ENCODE data around the gene PCDHB13. TPM values are rescaled to one million over a fixed set of nuclear protein-coding genes. Genes with fewer than 3 reads are reported as not detected.
"Not testable (repeated sequence)": the region's sequence is repeated elsewhere in the genome, so short reads cannot be mapped to it uniquely, and the experiment has no call there.

PCDHB13 gene
- total RNA-seq: 2.9 TPM

- DNase-seq: not testable (repeated sequence)
Observed at GRCh38 chr5:141213656-141214339, at the start of gene PCDHB13. Gene PCDHB13, plus strand, starts transcription at chr5:141213919. Its CDS starts 205 bp downstream, at chr5:141214124.

DNA sequence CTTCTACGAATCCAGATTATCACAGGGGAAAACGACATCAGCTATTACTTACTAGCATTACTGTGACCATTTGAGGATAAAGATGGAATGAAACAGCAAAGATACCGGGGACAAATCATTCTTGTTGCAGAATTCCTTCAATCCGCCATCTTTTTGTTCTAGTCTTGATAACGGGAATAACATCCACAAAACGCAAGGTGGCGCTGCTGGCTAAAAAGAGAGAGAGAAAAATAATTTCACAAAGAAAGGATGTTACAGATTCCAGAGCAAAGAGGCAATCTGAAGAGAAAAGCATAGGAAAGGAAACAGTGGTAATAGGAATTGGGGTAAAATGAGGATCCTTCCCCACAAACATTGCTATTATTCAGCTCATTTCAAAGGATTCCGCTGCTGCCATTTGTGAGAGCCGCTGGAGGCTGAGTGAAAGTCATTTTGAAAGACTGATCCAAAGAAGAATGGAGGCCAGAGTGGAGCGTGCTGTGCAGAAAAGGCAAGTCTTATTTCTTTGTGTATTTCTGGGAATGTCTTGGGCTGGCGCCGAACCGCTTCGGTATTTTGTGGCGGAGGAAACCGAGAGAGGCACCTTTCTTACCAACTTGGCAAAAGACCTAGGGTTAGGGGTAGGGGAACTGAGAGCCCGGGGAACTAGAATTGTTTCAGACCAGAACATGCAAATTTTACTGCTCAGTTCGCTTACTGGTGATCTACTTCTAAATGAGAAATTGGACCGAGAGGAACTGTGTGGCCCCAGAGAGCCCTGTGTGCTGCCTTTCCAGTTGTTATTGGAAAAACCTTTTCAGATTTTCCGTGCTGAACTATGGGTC, 41.1 kb upstream of the PCDHB13 start, which contains the start of gene PCDHB7:
TSS of gene PCDHB7 (plus strand) at position 264 of the 824 bp plus-strand sequence. CDS start at position 456, 192 bp downstream.
- no peak for DNase-seq

GRCh38 chr5:141174291-141175104, 39.2 kb upstream of the PCDHB13 start:
- not testable (repeated sequence) for DNase-seq

- no peak for DNase-seq
Observed at GRCh38 chr5:141175933-141176332, 37.8 kb upstream of the PCDHB13 start.

DNA sequence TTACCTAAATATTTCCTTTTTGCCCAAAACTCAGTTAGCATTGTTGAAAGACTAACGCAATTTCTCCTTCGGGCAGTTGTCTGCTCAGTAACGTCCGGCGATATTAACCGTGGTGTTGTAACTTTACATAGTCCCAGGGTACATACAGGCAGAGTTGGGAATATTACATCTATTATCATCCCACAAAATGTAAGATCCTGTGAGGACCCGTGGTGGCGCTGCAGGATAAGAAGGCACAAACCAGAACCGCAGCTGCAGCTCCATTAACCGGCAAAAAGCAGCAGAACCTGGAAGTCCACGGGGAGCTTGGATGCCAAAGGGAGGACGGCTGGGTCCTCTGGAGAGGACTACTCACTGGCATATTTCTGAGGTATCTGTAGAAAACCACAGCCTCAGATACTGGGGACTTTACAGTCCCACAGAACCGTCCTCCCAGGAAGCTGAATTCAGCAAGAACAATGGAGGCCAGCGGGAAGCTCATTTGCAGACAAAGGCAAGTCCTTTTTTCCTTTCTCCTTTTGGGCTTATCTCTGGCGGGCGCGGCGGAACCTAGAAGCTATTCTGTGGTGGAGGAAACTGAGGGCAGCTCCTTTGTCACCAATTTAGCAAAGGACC, 36.0 kb upstream of the PCDHB13 start, which contains the start of gene PCDHB8:
TSS of gene PCDHB8 (plus strand) at position 214 of the 615 bp plus-strand sequence. CDS start at position 459, 245 bp downstream.
- DNase-seq: not testable (repeated sequence)

DNA sequence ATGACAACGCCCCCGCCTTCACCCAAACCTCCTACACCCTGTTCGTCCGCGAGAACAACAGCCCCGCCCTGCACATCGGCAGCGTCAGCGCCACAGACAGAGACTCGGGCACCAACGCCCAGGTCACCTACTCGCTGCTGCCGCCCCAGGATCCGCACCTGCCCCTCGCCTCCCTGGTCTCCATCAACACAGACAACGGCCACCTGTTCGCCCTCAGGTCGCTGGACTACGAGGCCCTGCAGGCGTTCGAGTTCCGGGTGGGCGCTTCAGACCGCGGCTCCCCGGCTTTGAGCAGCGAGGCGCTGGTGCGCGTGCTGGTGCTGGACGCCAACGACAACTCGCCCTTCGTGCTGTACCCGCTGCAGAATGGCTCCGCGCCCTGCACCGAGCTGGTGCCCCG, 34.3 kb upstream of the PCDHB13 start:
- not testable (repeated sequence) for DNase-seq

DNA sequence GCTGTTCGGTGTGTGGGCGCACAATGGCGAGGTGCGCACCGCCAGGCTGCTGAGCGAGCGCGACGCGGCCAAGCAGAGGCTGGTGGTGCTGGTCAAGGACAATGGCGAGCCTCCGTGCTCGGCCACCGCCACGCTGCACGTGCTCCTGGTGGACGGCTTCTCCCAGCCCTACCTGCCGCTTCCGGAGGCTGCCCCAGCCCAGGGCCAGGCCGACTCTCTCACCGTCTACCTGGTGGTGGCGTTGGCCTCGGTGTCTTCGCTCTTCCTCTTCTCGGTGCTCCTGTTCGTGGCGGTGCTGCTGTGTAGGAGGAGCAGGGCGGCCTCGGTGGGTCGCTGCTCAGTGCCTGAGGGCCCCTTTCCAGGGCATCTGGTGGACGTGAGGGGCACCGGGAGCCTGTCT, 33.8 kb upstream of the PCDHB13 start:
- not testable (repeated sequence) for DNase-seq

DNA sequence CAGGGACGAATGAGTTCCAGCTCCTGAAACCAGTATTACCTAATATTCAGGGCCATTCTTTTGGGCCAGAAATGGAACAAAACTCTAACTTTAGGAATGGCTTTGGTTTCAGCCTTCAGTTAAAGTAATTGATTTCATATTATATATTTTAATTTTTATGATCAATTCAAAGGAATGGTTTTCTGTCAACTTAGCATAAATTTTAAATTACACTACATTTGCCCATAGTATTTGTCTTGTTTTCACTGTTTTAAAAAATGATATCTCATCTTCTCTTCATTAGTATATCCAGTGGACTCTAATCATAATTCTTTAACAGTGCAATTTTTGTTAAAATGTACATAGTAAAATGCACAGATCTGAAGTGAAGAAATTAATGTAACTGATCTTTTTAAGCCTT, 33.4 kb upstream of the PCDHB13 start:
- no peak for DNase-seq

GRCh38 chr5:141182248-141182647, 31.5 kb upstream of the PCDHB13 start, which contains the start of gene PCDHB16:
Gene PCDHB16, plus strand, starts transcription at chr5:141182387. Its CDS starts 173 bp downstream, at chr5:141182560.
- DNase-seq: no peak

DNA sequence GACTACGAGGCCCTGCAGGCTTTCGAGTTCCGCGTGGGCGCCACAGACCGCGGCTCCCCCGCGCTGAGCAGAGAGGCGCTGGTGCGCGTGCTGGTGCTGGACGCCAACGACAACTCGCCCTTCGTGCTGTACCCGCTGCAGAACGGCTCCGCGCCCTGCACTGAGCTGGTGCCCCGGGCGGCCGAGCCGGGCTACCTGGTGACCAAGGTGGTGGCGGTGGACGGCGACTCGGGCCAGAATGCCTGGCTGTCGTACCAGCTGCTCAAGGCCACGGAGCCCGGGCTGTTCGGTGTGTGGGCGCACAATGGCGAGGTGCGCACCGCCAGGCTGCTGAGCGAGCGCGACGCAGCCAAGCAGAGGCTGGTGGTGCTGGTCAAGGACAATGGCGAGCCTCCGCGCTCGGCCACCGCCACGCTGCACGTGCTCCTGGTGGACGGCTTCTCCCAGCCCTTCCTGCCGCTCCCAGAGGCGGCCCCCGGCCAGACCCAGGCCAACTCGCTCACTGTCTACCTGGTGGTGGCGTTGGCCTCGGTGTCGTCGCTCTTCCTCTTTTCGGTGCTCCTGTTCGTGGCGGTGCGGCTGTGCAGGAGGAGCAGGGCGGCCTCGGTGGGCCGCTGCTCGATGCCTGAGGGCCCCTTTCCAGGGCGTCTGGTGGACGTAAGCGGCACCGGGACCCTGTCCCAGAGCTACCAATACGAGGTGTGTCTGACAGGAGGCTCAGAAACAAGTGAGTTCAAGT, 29.4 kb upstream of the PCDHB13 start:
- not testable (repeated sequence) for DNase-seq

DNA sequence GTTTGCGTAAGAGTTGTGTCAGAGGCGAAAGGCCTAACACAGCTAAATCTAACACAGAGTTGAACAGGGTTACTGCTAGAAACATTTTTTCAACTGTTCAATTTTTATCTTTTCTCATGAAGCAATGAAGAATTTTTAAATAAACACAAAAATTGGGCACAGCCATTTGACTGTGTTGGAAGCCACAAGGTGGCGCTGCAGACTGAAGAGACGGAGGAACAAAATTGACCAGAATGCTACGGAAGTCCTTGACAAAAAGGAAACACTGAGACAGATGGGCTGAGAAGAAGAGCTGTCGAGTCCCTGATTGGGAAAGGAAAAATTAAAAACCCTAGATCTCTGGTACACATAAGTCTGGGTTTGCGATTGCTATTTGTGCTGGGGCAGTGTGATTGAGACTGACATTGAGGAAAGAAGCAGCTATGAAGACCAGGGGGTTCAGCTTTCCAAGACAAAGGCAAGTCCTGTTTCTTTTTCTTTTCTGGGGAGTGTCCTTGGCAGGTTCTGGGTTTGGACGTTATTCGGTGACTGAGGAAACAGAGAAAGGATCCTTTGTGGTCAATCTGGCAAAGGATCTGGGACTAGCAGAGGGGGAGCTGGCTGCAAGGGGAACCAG, 26.7 kb upstream of the PCDHB13 start, which contains the start of gene PCDHB9:
TSS of gene PCDHB9 (plus strand) at position 265 of the 616 bp plus-strand sequence. CDS start at position 423, 158 bp downstream.
- no peak for DNase-seq

DNA sequence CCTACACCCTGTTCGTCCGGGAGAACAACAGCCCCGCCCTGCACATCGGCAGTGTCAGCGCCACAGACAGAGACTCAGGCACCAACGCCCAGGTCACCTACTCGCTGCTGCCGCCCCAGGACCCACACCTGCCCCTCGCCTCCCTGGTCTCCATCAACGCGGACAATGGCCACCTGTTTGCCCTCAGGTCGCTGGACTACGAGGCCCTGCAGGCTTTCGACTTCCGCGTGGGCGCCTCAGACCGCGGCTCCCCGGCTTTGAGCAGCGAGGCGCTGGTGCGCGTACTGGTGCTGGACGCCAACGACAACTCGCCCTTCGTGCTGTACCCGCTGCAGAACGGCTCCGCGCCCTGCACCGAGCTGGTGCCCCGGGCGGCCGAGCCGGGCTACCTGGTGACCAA, 25.0 kb upstream of the PCDHB13 start:
- DNase-seq: not testable (repeated sequence)

- not testable (repeated sequence) for DNase-seq
Observed at GRCh38 chr5:141189131-141189530, 24.6 kb upstream of the PCDHB13 start.

DNA sequence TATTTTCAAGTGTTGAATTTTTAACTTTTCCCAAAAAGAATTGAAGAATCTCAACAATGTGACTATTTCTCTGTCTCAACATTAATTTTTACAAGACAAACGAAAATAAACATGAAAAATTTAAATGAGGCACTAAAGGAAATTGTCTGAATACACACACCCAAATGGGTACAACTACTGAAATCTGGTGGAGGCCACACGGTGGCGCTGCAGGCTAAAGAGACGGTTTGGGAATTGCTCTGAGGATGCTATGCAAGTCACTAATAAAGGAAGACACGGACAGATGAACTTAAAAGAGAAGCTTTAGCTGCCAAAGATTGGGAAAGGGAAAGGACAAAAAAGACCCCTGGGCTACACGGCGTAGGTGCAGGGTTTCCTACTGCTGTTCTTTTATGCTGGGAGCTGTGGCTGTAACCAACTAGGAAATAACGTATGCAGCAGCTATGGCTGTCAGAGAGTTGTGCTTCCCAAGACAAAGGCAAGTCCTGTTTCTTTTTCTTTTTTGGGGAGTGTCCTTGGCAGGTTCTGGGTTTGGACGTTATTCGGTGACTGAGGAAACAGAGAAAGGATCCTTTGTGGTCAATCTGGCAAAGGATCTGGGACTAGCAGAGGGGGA, 21.5 kb upstream of the PCDHB13 start, which contains the start of gene PCDHB10:
TSS of gene PCDHB10 (plus strand) at position 244 of the 616 bp plus-strand sequence. CDS start at position 444, 200 bp downstream.
- DNase-seq: no peak

DNA sequence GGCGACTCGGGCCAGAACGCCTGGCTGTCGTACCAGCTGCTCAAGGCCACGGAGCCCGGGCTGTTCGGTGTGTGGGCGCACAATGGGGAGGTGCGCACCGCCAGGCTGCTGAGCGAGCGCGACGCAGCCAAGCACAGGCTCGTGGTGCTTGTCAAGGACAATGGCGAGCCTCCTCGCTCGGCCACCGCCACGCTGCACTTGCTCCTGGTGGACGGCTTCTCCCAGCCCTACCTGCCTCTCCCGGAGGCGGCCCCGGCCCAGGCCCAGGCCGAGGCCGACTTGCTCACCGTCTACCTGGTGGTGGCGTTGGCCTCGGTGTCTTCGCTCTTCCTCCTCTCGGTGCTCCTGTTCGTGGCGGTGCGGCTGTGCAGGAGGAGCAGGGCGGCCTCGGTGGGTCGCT, 19.4 kb upstream of the PCDHB13 start:
- not testable (repeated sequence) for DNase-seq

- DNase-seq: no peak
Observed at GRCh38 chr5:141196363-141196762, 17.4 kb upstream of the PCDHB13 start.

GRCh38 chr5:141199359-141200235, 14.1 kb upstream of the PCDHB13 start, which contains the start of gene PCDHB11:
Gene PCDHB11, plus strand, starts transcription at chr5:141199627. Its CDS starts 148 bp downstream, at chr5:141199775.
- no peak for DNase-seq

- not testable (repeated sequence) for DNase-seq
Observed at GRCh38 chr5:141201126-141201525, 12.6 kb upstream of the PCDHB13 start.
